Measurements from ENCODE around the gene CMSS1. TPM values are rescaled to one million over a fixed set of nuclear protein-coding genes. Genes with fewer than 3 reads are reported as not detected.
A peak's percentile ranks its signal among the peaks of the same experiment; 100 is the strongest.

Gene CMSS1
- total and polyA plus RNA-seq, 2 of the 13 experiments (the other 11 are each of a cell fraction or from before 2014, with no cell fraction given) = 6.4 to 48.7 TPM

- in situ Hi-C loops (cut with HindIII; ENCODE audit: extremely low pct_ligation_motif_present, low pct_unique_long_range_greater_than_20kb) = no loop called here
- intact Hi-C loops (cut with micrococcal nuclease; ENCODE audit: unreplicated experiment) = no loop called here
- no peak for ATAC-seq
- FAIRE-seq = no peak
- BruUV-seq (replicated peaks) = no TSS peak
- peaks cover 81% of the 10 kb centered on the region for H3K4me1 ChIP-seq (ENCODE audit: insufficient read depth, low read length)
- no peaks in the 10 kb centered on the region for H3K36me3 ChIP-seq (replicated peaks in 1 of 2; ENCODE audit: control insufficient read depth in 1 of 2, insufficient read depth in 2 of 2, low read length in 2 of 2)
- no peaks in the 10 kb centered on the region for H3K9me3 ChIP-seq (ENCODE audit: low read length)
- H3K27ac ChIP-seq (ENCODE audit: extremely low read length, insufficient read depth, low read length) = peak overlapping the region; percentile 5
- CTCF ChIA-PET (ENCODE audit: low intra/inter-chr PET ratio, low total read pairs) = no interaction called here
- H3K9ac ChIP-seq (ENCODE audit: insufficient read depth, low read depth, low read length) = no peak overlapping the region
- H4K20me1 ChIP-seq (ENCODE audit: insufficient read depth, low read length) = no peaks in the 10 kb centered on the region
- POLR2A ChIA-PET = no interaction called here
- no peak overlapping the region for H3K4me2 ChIP-seq (ENCODE audit: low read depth, low read length)
- H2AFZ ChIP-seq (ENCODE audit: low read length) = no peak overlapping the region
- no peak for DNase-seq (ENCODE audit: low spot score)
- 83% methylated on average over 1 of the region's 1 CpG for WGBS (ENCODE audit: low lambda C conversion rate)
- H3K4me3 ChIP-seq (replicated peaks in 1 of 3; ENCODE audit: insufficient read depth in 1 of 3, low read depth in 2 of 3, low read length in 3 of 3) = no peak overlapping the region
- H3K79me2 ChIP-seq (ENCODE audit: insufficient read depth, low read length) = no peaks in the 10 kb centered on the region
- TF ChIP-seq GATAD2A (CRISPR knock-in tag; IDR thresholded peaks at IDR 0.05) (0 out of 2 replicates have a peak, but pooled peaks have one; percentile 26), ZNF333 (CRISPR knock-in tag; IDR thresholded peaks at IDR 0.05; ENCODE audit: borderline replicate concordance) (no peak)
- no peaks in the 10 kb centered on the region for H3K27me3 ChIP-seq (ENCODE audit: control insufficient read depth in 1 of 2, insufficient read depth in 2 of 2, low read length in 2 of 2)
These were observed 133.3 kb downstream of the CMSS1 start for GRCh38 chr3:99950921-99951320.

GRCh38 chr3:99951701-99952100, 134.0 kb downstream of the CMSS1 start:
- POLR2A ChIA-PET = no interaction called here
- ATAC-seq = no peak
- BruUV-seq (replicated peaks) = no TSS peak

More at GRCh38 chr3:99951701-99952100, 134.0 kb downstream of the CMSS1 start:
- in situ Hi-C loops (cut with HindIII; ENCODE audit: extremely low pct_ligation_motif_present, low pct_unique_long_range_greater_than_20kb) (no loop called here), intact Hi-C loops (cut with micrococcal nuclease; ENCODE audit: unreplicated experiment) (no loop called here)
- Histone ChIP-seq H3K9me3 (ENCODE audit: low read length) (no peaks in the 10 kb centered on the region), H4K20me1 (ENCODE audit: insufficient read depth, low read length) (no peaks in the 10 kb centered on the region), H2AFZ (ENCODE audit: low read length) (no peak overlapping the region), H3K4me3 (replicated peaks in 1 of 3; ENCODE audit: insufficient read depth in 1 of 3, low read depth in 2 of 3, low read length in 3 of 3) (no peak overlapping the region), H3K4me2 (ENCODE audit: low read depth, low read length) (no peak overlapping the region), H3K36me3 (replicated peaks in 1 of 2; ENCODE audit: control insufficient read depth in 1 of 2, insufficient read depth in 2 of 2, low read length in 2 of 2) (no peaks in the 10 kb centered on the region), H3K79me2 (ENCODE audit: insufficient read depth, low read length) (no peaks in the 10 kb centered on the region), H3K9ac (ENCODE audit: insufficient read depth, low read depth, low read length) (no peak overlapping the region), H3K4me1 (ENCODE audit: insufficient read depth, low read length) (peaks cover 81% of the 10 kb centered on the region), H3K27me3 (ENCODE audit: control insufficient read depth in 1 of 2, insufficient read depth in 2 of 2, low read length in 2 of 2) (no peaks in the 10 kb centered on the region), H3K27ac (ENCODE audit: extremely low read length, insufficient read depth, low read length) (no peak overlapping the region)
- CTCF ChIA-PET (ENCODE audit: low intra/inter-chr PET ratio, low total read pairs) = no interaction called here
- DNase-seq (ENCODE audit: low spot score) (no peak), FAIRE-seq (no peak)
- TF ChIP-seq ZBTB40 (IDR thresholded peaks at IDR 0.05) (peak; percentile 25; the same call in 1 of the 2 replicates), ZBTB40 (CRISPR knock-in tag; IDR thresholded peaks at IDR 0.05) (peak; percentile 78; the same call in 1 of the 2 replicates), ZNF556 (CRISPR knock-in tag; IDR thresholded peaks at IDR 0.05; ENCODE audit: borderline replicate concordance) (no peak), BHLHE40 (IDR thresholded peaks at IDR 0.05; ENCODE audit: low read length) (no peak), XRCC5 (optimal IDR thresholded peaks at IDR 0.05; ENCODE audit: low read length) (no peak)

Measured in HepG2 (cell line).